HG02571 (cell line): Measurements from ENCODE around the gene NSMCE4A.
"Not testable (repeated sequence)": the region's sequence is repeated elsewhere in the genome, so short reads cannot be mapped to it uniquely, and the experiment has no call there.

Source experiments
- ATAC-seq: cut with Tn5 transposase; IDR thresholded peaks from one replicate; pipeline ENCODE4 v1.9.1; 2021; ENCODE audit warnings: mild to moderate bottlenecking, moderate library complexity; ENCODE audit not compliant: unreplicated experiment

NSMCE4A gene

GRCh38 chr10:121974535-121975294 lies at the start of gene NSMCE4A:
Gene NSMCE4A (minus strand): TSS chr10:121975217. CDS start chr10:121975165, 52 bp downstream.
- peak; percentile 75 for ATAC-seq

GRCh38 chr10:122023257-122023656 lies 48.2 kb upstream of the NSMCE4A start:
- not testable (repeated sequence) for ATAC-seq

- ATAC-seq = no peak
These were observed 47.3 kb upstream of the NSMCE4A start for GRCh38 chr10:122022276-122022675.

GRCh38 chr10:122021828-122022227 lies 46.8 kb upstream of the NSMCE4A start:
- ATAC-seq = no peak

GRCh38 chr10:122021379-122021778 lies 46.4 kb upstream of the NSMCE4A start:
- no peak for ATAC-seq

GRCh38 chr10:122020226-122020625 lies 45.2 kb upstream of the NSMCE4A start:
- ATAC-seq = no peak

- no peak for ATAC-seq
These were observed 44.5 kb upstream of the NSMCE4A start for GRCh38 chr10:122019414-122019975.

- no peak for ATAC-seq
These were observed 44.0 kb upstream of the NSMCE4A start for GRCh38 chr10:122018951-122019413.

GRCh38 chr10:122018491-122018890 lies 43.5 kb upstream of the NSMCE4A start:
- ATAC-seq = no peak

GRCh38 chr10:122017926-122018325 lies 42.9 kb upstream of the NSMCE4A start:
- ATAC-seq = not testable (repeated sequence)

GRCh38 chr10:122014652-122015248 lies 39.7 kb upstream of the NSMCE4A start:
- ATAC-seq = no peak

GRCh38 chr10:122013311-122013780 lies 38.3 kb upstream of the NSMCE4A start:
- ATAC-seq = no peak

- ATAC-seq = no peak
These were observed 37.7 kb upstream of the NSMCE4A start for GRCh38 chr10:122012731-122013130.

- no peak for ATAC-seq
These were observed 35.5 kb upstream of the NSMCE4A start for GRCh38 chr10:122010405-122011050.

- no peak for ATAC-seq
These were observed 32.4 kb upstream of the NSMCE4A start for GRCh38 chr10:122007415-122007814.

- ATAC-seq = no peak
These were observed 26.7 kb upstream of the NSMCE4A start for GRCh38 chr10:122001698-122002097.

GRCh38 chr10:121999301-121999700 lies 24.3 kb upstream of the NSMCE4A start:
- ATAC-seq = no peak

GRCh38 chr10:121998462-121998861 lies 23.4 kb upstream of the NSMCE4A start:
- no peak for ATAC-seq

- no peak for ATAC-seq
These were observed 19.5 kb upstream of the NSMCE4A start for GRCh38 chr10:121994429-121994941.

GRCh38 chr10:121991727-121992126 lies 16.7 kb upstream of the NSMCE4A start:
- ATAC-seq = not testable (repeated sequence)

GRCh38 chr10:121990015-121990677 lies 15.1 kb upstream of the NSMCE4A start:
- ATAC-seq = no peak
